ENCODE results near the gene PCDHB1.
"Not testable (repeated sequence)": the region's sequence is repeated elsewhere in the genome, so short reads cannot be mapped to it uniquely, and the experiment has no call there.

PCDHB1 gene

DNA sequence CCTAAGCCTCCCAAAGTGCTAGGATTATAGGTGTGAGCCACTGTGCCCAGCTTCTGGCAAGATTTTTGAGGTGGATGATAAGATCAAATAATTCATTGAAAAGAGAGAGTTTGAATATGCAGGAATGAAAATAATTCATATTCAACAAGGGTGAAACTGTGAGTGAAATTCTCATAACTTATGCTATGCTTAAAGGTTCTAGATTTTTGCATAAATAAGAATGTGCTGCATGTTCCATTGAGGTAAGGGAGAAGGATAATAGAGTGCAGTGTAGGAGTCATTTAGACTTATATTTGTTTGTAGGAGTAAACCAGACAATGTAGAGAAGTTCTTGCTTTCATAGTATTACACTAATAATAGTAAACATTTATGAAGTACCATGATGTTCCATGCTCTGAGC is 31.1 kb downstream of the PCDHB1 start:
- no peak for DNase-seq (ENCODE audit: low read depth in 3 of 3)

DNA sequence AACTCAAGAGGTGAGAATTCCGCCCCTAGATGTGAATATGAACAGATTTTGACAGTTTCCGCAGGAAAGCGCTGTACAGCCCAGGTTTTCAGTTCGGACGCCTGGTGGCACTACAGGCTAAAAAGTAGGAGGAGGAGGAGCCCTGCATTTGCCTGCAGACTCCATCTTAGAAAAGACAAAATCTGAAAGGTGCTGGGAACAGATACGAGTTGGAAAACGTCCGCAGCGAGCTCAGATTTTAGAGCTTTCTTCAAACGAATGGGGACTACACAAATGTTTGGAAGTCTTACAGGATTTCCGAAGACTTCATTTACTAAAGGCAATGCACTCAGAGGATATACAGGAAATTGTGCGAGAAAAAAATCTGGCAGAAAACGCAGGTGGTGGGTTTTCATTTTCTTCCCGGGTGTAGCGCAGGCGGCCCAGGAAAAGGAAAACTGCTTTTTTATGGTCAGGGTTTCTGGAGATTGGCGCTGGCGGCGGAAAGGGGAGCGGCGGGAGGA is 33.4 kb downstream of the PCDHB1 start:
- no peak for DNase-seq (ENCODE audit: low read depth in 3 of 3)

DNA sequence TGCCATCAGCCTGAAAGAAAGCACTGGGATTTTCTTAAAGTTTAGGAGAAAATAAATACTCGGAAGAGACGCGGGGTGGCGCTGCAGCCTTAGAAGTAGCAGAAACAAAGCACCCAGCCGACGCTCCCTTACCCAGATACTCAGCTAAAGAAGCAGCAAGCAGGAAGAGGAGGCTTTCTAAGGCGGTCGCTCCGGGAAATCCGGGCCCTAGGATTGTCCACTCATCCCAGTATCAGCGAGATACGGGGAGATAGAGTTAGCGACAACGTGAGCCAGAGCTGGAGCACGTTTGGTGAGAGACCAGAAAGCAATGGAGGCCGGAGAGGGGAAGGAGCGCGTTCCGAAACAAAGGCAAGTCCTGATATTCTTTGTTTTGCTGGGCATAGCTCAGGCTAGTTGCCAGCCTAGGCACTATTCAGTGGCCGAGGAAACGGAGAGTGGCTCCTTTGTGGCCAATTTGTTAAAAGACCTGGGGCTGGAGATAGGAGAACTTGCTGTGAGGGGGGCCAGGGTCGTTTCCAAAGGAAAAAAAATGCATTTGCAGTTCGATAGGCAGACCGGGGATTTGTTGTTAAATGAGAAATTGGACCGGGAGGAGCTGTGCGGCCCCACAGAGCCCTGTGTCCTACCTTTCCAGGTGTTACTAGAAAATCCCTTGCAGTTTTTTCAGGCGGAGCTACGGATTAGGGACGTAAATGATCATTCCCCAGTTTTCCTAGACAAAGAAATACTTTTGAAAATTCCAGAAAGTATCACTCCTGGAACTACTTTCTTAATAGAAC is 43.5 kb downstream of the PCDHB1 start, which contains the start of gene PCDHB2:
Gene PCDHB2 (plus strand): TSS at position 135 of the 782 bp plus-strand sequence. CDS start 176 bp downstream, at position 311.
- DNase-seq (ENCODE audit: low read depth in 3 of 3), result no peak

DNA sequence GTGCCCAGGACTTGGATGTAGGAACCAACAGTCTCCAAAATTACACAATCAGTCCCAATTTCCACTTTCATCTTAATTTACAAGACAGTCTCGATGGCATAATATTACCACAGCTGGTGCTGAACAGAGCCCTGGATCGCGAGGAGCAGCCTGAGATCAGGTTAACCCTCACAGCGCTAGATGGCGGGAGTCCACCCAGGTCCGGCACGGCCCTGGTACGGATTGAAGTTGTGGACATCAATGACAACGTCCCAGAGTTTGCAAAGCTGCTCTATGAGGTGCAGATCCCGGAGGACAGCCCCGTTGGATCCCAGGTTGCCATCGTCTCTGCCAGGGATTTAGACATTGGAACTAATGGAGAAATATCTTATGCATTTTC is 44.1 kb downstream of the PCDHB1 start:
- no peak for DNase-seq (ENCODE audit: low read depth in 3 of 3)

DNA sequence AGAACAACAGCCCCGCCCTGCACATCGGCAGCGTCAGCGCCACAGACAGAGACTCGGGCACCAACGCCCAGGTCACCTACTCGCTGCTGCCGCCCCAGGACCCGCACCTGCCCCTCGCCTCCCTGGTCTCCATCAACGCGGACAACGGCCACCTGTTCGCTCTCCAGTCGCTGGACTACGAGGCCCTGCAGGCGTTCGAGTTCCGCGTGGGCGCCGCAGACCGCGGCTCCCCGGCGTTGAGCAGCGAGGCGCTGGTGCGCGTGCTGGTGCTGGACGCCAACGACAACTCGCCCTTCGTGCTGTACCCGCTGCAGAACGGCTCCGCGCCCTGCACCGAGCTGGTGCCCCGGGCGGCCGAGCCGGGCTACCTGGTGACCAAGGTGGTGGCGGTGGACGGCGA is 45.0 kb downstream of the PCDHB1 start:
- DNase-seq (ENCODE audit: low read depth in 3 of 3), result not testable (repeated sequence)

DNA sequence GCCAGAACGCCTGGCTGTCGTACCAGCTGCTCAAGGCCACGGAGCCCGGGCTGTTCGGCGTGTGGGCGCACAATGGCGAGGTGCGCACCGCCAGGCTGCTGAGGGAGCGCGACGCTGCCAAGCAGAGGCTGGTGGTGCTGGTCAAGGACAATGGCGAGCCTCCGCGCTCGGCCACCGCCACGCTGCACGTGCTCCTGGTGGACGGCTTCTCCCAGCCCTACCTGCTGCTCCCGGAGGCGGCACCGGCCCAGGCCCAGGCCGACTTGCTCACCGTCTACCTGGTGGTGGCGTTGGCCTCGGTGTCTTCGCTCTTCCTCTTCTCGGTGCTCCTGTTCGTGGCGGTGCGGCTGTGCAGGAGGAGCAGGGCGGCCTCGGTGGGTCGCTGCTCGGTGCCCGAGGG is 45.4 kb downstream of the PCDHB1 start:
- DNase-seq (ENCODE audit: low read depth in 3 of 3), result not testable (repeated sequence)

DNA sequence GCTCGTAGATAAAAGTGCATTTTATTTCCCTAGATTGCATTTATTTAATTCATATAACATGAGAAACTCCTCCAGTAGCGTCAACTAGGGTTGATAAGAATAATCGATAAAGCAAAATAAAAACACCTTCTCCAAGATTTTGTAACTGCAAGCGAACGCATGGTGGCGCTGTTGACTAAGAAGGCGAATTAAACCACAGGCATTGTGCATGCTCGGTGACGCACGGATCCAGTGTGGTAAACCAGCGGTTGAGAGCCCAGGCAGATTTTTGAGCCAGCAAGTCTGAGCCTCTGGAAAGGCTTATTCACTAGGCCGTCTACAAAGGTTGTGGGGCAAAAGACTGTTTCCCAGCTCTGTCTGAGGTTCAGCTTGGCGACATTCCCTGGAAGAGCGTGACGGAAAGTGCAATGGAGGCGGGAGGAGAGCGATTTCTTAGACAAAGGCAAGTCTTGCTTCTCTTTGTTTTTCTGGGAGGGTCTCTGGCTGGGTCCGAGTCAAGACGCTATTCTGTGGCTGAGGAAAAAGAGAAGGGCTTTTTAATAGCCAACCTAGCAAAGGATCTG is 49.1 kb downstream of the PCDHB1 start, which contains the start of gene PCDHB3:
Gene PCDHB3 (plus strand): TSS at position 231 of the 563 bp plus-strand sequence. CDS start 177 bp downstream, at position 408.
- DNase-seq (ENCODE audit: low read depth in 3 of 3), result no peak

DNA sequence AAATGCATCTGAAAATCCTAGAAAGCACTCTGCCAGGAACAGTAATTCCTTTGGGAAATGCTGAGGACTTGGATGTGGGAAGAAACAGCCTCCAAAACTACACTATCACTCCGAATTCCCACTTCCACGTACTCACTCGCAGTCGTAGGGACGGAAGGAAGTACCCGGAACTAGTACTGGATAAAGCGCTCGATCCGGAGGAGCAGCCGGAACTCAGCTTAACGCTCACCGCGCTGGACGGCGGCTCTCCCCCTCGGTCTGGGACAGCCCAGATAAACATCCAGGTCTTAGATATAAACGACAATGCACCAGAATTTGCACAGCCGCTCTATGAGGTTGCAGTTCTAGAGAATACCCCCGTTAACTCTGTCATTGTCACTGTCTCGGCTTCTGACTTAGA is 49.9 kb downstream of the PCDHB1 start:
- DNase-seq (ENCODE audit: low read depth in 3 of 3), result no peak

DNA sequence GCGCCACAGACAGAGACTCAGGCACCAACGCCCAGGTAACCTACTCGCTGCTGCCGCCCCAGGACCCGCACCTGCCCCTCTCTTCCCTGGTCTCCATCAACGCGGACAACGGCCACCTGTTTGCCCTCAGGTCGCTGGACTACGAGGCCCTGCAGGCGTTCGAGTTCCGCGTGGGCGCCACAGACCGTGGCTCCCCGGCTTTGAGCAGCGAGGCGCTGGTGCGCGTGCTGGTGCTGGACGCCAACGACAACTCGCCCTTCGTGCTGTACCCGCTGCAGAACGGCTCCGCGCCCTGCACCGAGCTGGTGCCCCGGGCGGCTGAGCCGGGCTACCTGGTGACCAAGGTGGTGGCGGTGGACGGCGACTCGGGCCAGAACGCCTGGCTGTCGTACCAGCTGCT is 50.9 kb downstream of the PCDHB1 start:
- DNase-seq (ENCODE audit: low read depth in 3 of 3), result not testable (repeated sequence)

DNA sequence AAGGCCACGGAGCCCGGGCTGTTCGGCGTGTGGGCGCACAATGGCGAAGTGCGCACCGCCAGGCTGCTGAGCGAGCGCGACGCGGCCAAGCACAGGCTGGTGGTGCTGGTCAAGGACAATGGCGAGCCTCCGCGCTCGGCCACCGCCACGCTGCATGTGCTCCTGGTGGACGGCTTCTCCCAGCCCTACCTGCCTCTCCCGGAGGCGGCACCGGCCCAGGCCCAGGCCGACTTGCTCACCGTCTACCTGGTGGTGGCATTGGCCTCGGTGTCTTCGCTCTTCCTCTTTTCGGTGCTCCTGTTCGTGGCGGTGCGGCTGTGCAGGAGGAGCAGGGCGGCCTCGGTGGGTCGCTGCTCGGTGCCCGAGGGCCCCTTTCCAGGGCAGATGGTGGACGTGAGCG is 51.3 kb downstream of the PCDHB1 start:
- not testable (repeated sequence) for DNase-seq (ENCODE audit: low read depth in 3 of 3)

DNA sequence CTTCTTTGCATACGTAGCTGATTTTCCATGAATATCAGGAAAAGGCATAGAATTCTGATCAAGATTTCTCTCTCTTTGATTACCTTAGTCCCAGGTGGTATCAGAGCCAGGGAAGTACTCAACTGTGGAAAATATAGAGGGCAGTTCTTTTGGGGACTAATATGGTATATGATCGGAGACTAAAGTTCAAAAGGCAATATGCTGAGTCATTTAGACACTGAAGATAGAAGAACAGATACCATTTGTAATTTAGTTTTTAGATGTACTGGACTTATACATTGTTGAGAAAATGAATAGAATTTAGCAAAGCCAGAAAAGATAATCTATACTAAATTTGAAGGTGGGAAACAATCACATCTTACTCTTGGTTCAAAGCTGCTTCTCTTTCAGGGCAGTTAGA is 54.2 kb downstream of the PCDHB1 start:
- no peak for DNase-seq (ENCODE audit: low read depth in 3 of 3)

All from stimulated activated CD4-positive, alpha-beta T cell treated with anti-CD3 and anti-CD28 coated beads, TNF-alpha, amount 100 ng/mL, for 4 hours (primary cell).